Measurements from ENCODE around the gene TMEM95. TPM values are rescaled to one million over a fixed set of nuclear protein-coding genes. Genes with fewer than 3 reads are reported as not detected.

Gene TMEM95
- total and polyA plus RNA-seq, 10 of the 15 experiments (the other 5 are each of a cell fraction or from before 2014, with no cell fraction given): 0.05 to 0.28 TPM; not detected in 8

DNA sequence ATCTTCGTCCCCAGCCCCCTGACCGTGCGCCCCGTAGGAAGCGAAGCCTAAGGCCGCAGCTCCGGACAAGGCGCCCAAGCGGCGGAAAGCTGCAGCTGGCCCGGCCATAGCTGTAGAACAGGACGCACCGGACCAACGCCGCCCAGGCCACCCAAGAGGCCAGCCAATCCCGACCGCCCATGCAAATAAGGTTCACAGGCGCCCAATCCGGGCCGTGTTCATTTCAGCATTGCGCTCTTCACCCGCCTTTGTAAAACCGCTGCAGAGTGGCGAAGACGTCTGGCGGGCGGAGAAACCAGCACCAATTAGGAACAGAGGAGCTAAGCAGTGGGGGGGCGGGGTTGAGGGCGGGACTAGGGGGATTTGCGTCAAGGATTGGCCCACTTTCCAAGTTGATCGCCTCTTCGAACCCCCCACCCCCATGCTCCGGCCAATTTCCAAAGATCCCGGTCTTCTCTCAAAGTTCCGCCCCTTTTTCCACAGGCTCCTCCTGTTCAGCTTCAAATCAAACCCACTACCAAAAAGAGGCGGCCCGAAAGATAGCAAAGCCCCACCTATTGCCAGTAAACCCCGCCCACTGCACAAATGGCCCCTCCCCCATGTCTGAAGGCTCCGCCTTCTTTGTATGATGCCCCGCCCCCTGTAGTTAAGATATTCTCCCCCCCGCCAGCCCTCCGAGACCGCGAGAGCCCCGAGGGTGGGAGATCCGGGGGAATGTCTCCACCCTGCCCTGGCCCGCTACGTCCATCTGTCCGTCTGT, 49.2 kb downstream of the TMEM95 start, which contains the start of gene TMEM256 (continued):
- TF ChIP-seq POLR2AphosphoS2 (IDR thresholded peaks at IDR 0.05; ENCODE audit: low read depth, low read length) (peak; percentile 75), ZNF217 (IDR thresholded peaks at IDR 0.05) (no peak), BCL11A (IDR thresholded peaks at IDR 0.05; ENCODE audit: low read depth, low read length) (no peak), TAF1 (IDR thresholded peaks at IDR 0.05; ENCODE audit: borderline replicate concordance, low read depth, low read length) (peak; percentile 88; the same call in 1 of the 2 replicates), BMI1 (IDR thresholded peaks at IDR 0.05; ENCODE audit: borderline replicate concordance) (no peak), SREBF2 (IDR thresholded peaks at IDR 0.05; ENCODE audit: low read length) (peak; percentile 86), JUNB (IDR thresholded peaks at IDR 0.05) (no peak), IKZF1 (conservative IDR thresholded peaks at IDR 0.05) (peak; percentile 45; the same call in 1 of the 2 replicates), NR2C1 (IDR thresholded peaks at IDR 0.05) (peak; percentile 59), SP1 (IDR thresholded peaks at IDR 0.05; ENCODE audit: low read depth, low read length) (peak; percentile 97), CREM (IDR thresholded peaks at IDR 0.05; ENCODE audit: low read depth) (peak; percentile 75), NFYA (IDR thresholded peaks at IDR 0.05; ENCODE audit: borderline replicate concordance, low read depth, low read length) (peak; percentile 63), RFX5 (IDR thresholded peaks at IDR 0.05; ENCODE audit: low read depth, low read length) (peak; percentile 72), ZZZ3 (IDR thresholded peaks at IDR 0.05; ENCODE audit: control insufficient read depth, insufficient read length, low read depth) (no peak), RELA (IDR thresholded peaks at IDR 0.05; ENCODE audit: borderline replicate concordance, partially characterized antibody) (no peak), SIX5 (IDR thresholded peaks at IDR 0.05; ENCODE audit: low read depth, low read length, severe bottlenecking) (peak; percentile 18), PAX8 (IDR thresholded peaks at IDR 0.05) (no peak), CHD1 (IDR thresholded peaks at IDR 0.05; ENCODE audit: low read depth, low read length) (no peak), KLF5 (IDR thresholded peaks at IDR 0.05; ENCODE audit: partially characterized antibody) (no peak)
- TF ChIP-seq, protein P1, sequence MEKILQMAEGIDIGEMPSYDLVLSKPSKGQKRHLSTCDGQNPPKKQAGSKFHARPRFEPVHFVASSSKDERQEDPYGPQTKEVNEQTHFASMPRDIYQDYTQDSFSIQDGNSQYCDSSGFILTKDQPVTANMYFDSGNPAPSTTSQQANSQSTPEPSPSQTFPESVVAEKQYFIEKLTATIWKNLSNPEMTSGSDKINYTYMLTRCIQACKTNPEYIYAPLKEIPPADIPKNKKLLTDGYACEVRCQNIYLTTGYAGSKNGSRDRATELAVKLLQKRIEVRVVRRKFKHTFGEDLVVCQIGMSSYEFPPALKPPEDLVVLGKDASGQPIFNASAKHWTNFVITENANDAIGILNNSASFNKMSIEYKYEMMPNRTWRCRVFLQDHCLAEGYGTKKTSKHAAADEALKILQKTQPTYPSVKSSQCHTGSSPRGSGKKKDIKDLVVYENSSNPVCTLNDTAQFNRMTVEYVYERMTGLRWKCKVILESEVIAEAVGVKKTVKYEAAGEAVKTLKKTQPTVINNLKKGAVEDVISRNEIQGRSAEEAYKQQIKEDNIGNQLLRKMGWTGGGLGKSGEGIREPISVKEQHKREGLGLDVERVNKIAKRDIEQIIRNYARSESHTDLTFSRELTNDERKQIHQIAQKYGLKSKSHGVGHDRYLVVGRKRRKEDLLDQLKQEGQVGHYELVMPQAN (conservative IDR thresholded peaks at IDR 0.05): peak; percentile 82; the same call in 1 of the 2 replicates
- TF ChIP-seq, protein P2, sequence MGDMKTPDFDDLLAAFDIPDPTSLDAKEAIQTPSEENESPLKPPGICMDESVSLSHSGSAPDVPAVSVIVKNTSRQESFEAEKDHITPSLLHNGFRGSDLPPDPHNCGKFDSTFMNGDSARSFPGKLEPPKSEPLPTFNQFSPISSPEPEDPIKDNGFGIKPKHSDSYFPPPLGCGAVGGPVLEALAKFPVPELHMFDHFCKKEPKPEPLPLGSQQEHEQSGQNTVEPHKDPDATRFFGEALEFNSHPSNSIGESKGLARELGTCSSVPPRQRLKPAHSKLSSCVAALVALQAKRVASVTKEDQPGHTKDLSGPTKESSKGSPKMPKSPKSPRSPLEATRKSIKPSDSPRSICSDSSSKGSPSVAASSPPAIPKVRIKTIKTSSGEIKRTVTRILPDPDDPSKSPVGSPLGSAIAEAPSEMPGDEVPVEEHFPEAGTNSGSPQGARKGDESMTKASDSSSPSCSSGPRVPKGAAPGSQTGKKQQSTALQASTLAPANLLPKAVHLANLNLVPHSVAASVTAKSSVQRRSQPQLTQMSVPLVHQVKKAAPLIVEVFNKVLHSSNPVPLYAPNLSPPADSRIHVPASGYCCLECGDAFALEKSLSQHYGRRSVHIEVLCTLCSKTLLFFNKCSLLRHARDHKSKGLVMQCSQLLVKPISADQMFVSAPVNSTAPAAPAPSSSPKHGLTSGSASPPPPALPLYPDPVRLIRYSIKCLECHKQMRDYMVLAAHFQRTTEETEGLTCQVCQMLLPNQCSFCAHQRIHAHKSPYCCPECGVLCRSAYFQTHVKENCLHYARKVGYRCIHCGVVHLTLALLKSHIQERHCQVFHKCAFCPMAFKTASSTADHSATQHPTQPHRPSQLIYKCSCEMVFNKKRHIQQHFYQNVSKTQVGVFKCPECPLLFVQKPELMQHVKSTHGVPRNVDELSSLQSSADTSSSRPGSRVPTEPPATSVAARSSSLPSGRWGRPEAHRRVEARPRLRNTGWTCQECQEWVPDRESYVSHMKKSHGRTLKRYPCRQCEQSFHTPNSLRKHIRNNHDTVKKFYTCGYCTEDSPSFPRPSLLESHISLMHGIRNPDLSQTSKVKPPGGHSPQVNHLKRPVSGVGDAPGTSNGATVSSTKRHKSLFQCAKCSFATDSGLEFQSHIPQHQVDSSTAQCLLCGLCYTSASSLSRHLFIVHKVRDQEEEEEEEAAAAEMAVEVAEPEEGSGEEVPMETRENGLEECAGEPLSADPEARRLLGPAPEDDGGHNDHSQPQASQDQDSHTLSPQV (IDR thresholded peaks at IDR 0.05): no peak
- TF ChIP-seq, protein P3, sequence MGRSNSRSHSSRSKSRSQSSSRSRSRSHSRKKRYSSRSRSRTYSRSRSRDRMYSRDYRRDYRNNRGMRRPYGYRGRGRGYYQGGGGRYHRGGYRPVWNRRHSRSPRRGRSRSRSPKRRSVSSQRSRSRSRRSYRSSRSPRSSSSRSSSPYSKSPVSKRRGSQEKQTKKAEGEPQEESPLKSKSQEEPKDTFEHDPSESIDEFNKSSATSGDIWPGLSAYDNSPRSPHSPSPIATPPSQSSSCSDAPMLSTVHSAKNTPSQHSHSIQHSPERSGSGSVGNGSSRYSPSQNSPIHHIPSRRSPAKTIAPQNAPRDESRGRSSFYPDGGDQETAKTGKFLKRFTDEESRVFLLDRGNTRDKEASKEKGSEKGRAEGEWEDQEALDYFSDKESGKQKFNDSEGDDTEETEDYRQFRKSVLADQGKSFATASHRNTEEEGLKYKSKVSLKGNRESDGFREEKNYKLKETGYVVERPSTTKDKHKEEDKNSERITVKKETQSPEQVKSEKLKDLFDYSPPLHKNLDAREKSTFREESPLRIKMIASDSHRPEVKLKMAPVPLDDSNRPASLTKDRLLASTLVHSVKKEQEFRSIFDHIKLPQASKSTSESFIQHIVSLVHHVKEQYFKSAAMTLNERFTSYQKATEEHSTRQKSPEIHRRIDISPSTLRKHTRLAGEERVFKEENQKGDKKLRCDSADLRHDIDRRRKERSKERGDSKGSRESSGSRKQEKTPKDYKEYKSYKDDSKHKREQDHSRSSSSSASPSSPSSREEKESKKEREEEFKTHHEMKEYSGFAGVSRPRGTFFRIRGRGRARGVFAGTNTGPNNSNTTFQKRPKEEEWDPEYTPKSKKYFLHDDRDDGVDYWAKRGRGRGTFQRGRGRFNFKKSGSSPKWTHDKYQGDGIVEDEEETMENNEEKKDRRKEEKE (IDR thresholded peaks at IDR 0.05): no peak

Data from GM12878 (cell line).